Activated T-helper 2 cell treated with anti-CD3 and anti-CD28 coated beads, Interferon-gamma antibody, Interleukin-2, Interleukin-4, amounts not matched to agents 10 μg/mL and 5 μg/mL and 100 μg/mL, durations not matched to agents 14 hours and 24 hours and 36 hours (primary cell): Measurements from ENCODE around the gene FARP1. TPM values are rescaled to one million over a fixed set of nuclear protein-coding genes. Genes with fewer than 3 reads are reported as not detected.
"Not testable (repeated sequence)": the region's sequence is repeated elsewhere in the genome, so short reads cannot be mapped to it uniquely, and the experiment has no call there.

Source experiments
- DNase-seq: peaks from one replicate; pipeline ENCODE4 v3.0.0; 2021; ENCODE audit warnings: low spot score
- H3K27ac Mint-ChIP-seq: one replicate; pipeline ENCODE4 v1.8.0; 2021; ENCODE audit warnings: mixed read lengths
- H3K27me3 Mint-ChIP-seq: one replicate; pipeline ENCODE4 v1.8.0; 2021; ENCODE audit warnings: low read depth, mixed read lengths
- H3K36me3 Mint-ChIP-seq: one replicate; pipeline ENCODE4 v1.8.0; 2021; ENCODE audit warnings: low read depth, mixed read lengths
- H3K4me1 Mint-ChIP-seq: one replicate; pipeline ENCODE4 v1.8.0; 2021; ENCODE audit warnings: low read depth, mixed read lengths
- H3K4me3 Mint-ChIP-seq: one replicate; pipeline ENCODE4 v1.8.0; 2021; ENCODE audit warnings: low read depth, mild to moderate bottlenecking, moderate library complexity, mixed read lengths
- H3K9me3 Mint-ChIP-seq: one replicate; pipeline ENCODE4 v1.8.0; 2021; ENCODE audit warnings: mixed read lengths
- intact Hi-C: fragments of 100-400 bp; cut with micrococcal nuclease; formaldehyde crosslinking; loops from one replicate; pipeline ENCODE4 v1.15.1; 2023
- total RNA-seq: library from RNA; stranded (reverse); gene quantifications from 2 replicates; pipeline ENCODE4 v1.2.3, GENCODE V29; 2022

Gene FARP1
- total RNA-seq, 1 donor from 2014 or later, result 0.89 TPM

- H3K27me3 Mint-ChIP-seq, result no peaks in the 10 kb centered on the region
- no peak for DNase-seq
- H3K9me3 Mint-ChIP-seq, result no peaks in the 10 kb centered on the region
- no peak overlapping the region for H3K4me3 Mint-ChIP-seq
- H3K4me1 Mint-ChIP-seq, result no peaks in the 10 kb centered on the region
- no peak overlapping the region for H3K27ac Mint-ChIP-seq
- intact Hi-C loops, result no loop called here
- H3K36me3 Mint-ChIP-seq, result no peaks in the 10 kb centered on the region
Measured at GRCh38 chr13:98364179-98364578, 221.3 kb downstream of the FARP1 start.

GRCh38 chr13:98364647-98365046, 221.8 kb downstream of the FARP1 start:
- Mint-ChIP-seq H3K27ac (no peak overlapping the region), H3K4me1 (no peaks in the 10 kb centered on the region), H3K9me3 (no peaks in the 10 kb centered on the region), H3K4me3 (no peak overlapping the region), H3K36me3 (no peaks in the 10 kb centered on the region), H3K27me3 (no peaks in the 10 kb centered on the region)
- intact Hi-C loops, result no loop called here
- no peak for DNase-seq

- Mint-ChIP-seq H3K27me3 (no peaks in the 10 kb centered on the region), H3K9me3 (no peaks in the 10 kb centered on the region)
Measured at GRCh38 chr13:98365302-98365701, 222.4 kb downstream of the FARP1 start.

GRCh38 chr13:98366010-98366409, 223.1 kb downstream of the FARP1 start:
- no peaks in the 10 kb centered on the region for H3K36me3 Mint-ChIP-seq
- H3K4me1 Mint-ChIP-seq, result no peaks in the 10 kb centered on the region
- H3K4me3 Mint-ChIP-seq, result no peak overlapping the region
- H3K27me3 Mint-ChIP-seq, result no peaks in the 10 kb centered on the region
- no peak overlapping the region for H3K27ac Mint-ChIP-seq
- no peaks in the 10 kb centered on the region for H3K9me3 Mint-ChIP-seq
- DNase-seq, result no peak
- intact Hi-C loops, result no loop called here

More at GRCh38 chr13:98365302-98365701, 222.4 kb downstream of the FARP1 start:
- intact Hi-C loops, result no loop called here
- no peak for DNase-seq
- Mint-ChIP-seq H3K36me3 (no peaks in the 10 kb centered on the region), H3K4me3 (no peak overlapping the region), H3K27ac (no peak overlapping the region), H3K4me1 (no peaks in the 10 kb centered on the region)

- no peak overlapping the region for H3K4me3 Mint-ChIP-seq
- intact Hi-C loops, result no loop called here
- H3K27ac Mint-ChIP-seq, result no peak overlapping the region
- no peak for DNase-seq
- H3K9me3 Mint-ChIP-seq, result no peaks in the 10 kb centered on the region
- no peaks in the 10 kb centered on the region for H3K4me1 Mint-ChIP-seq
- no peaks in the 10 kb centered on the region for H3K27me3 Mint-ChIP-seq
- H3K36me3 Mint-ChIP-seq, result no peaks in the 10 kb centered on the region
Measured at GRCh38 chr13:98366443-98366842, 223.5 kb downstream of the FARP1 start.

GRCh38 chr13:98366959-98367358, 224.1 kb downstream of the FARP1 start:
- H3K9me3 Mint-ChIP-seq, result no peaks in the 10 kb centered on the region
- intact Hi-C loops, result no loop called here
- no peaks in the 10 kb centered on the region for H3K36me3 Mint-ChIP-seq
- no peak overlapping the region for H3K27ac Mint-ChIP-seq
- no peak overlapping the region for H3K4me3 Mint-ChIP-seq
- H3K4me1 Mint-ChIP-seq, result no peaks in the 10 kb centered on the region
- DNase-seq, result no peak
- no peaks in the 10 kb centered on the region for H3K27me3 Mint-ChIP-seq

- no peak overlapping the region for H3K27ac Mint-ChIP-seq
- H3K27me3 Mint-ChIP-seq, result no peaks in the 10 kb centered on the region
- no peaks in the 10 kb centered on the region for H3K4me1 Mint-ChIP-seq
- intact Hi-C loops, result no loop called here
- DNase-seq, result no peak
- no peaks in the 10 kb centered on the region for H3K9me3 Mint-ChIP-seq
- H3K4me3 Mint-ChIP-seq, result no peak overlapping the region
- H3K36me3 Mint-ChIP-seq, result no peaks in the 10 kb centered on the region
Measured at GRCh38 chr13:98368019-98368418, 225.1 kb downstream of the FARP1 start.

- H3K9me3 Mint-ChIP-seq, H3K36me3 Mint-ChIP-seq, H3K4me3 Mint-ChIP-seq, DNase-seq, H3K4me1 Mint-ChIP-seq, intact Hi-C loops, H3K27ac Mint-ChIP-seq, H3K27me3 Mint-ChIP-seq: not testable (repeated sequence)
Measured at GRCh38 chr13:98369520-98369919, 226.6 kb downstream of the FARP1 start.

GRCh38 chr13:98370261-98370660, 227.4 kb downstream of the FARP1 start:
- intact Hi-C loops, result no loop called here

GRCh38 chr13:98370806-98371515, 228.1 kb downstream of the FARP1 start:
- H3K27me3 Mint-ChIP-seq, result no peaks in the 10 kb centered on the region
- no peak overlapping the region for H3K27ac Mint-ChIP-seq
- intact Hi-C loops, result no loop called here
- H3K36me3 Mint-ChIP-seq, result no peaks in the 10 kb centered on the region
- H3K9me3 Mint-ChIP-seq, result peaks cover 5% of the 10 kb centered on the region
- no peak for DNase-seq
- no peaks in the 10 kb centered on the region for H3K4me1 Mint-ChIP-seq
- no peak overlapping the region for H3K4me3 Mint-ChIP-seq

More at GRCh38 chr13:98370261-98370660, 227.4 kb downstream of the FARP1 start:
- no peaks in the 10 kb centered on the region for H3K27me3 Mint-ChIP-seq
- H3K9me3 Mint-ChIP-seq, result peaks cover 5% of the 10 kb centered on the region
- no peaks in the 10 kb centered on the region for H3K36me3 Mint-ChIP-seq
- H3K27ac Mint-ChIP-seq, result no peak overlapping the region
- no peaks in the 10 kb centered on the region for H3K4me1 Mint-ChIP-seq
- DNase-seq, result no peak
- no peak overlapping the region for H3K4me3 Mint-ChIP-seq

- Mint-ChIP-seq H3K4me3 (no peak overlapping the region), H3K9me3 (peaks cover 5% of the 10 kb centered on the region), H3K4me1 (no peaks in the 10 kb centered on the region), H3K27ac (no peak overlapping the region), H3K36me3 (no peaks in the 10 kb centered on the region), H3K27me3 (no peaks in the 10 kb centered on the region)
- DNase-seq, result no peak
- intact Hi-C loops, result no loop called here
Measured at GRCh38 chr13:98371516-98372023, 228.7 kb downstream of the FARP1 start.

GRCh38 chr13:98372876-98373275, 230.0 kb downstream of the FARP1 start:
- Mint-ChIP-seq H3K27ac (no peak overlapping the region), H3K4me1 (no peaks in the 10 kb centered on the region), H3K27me3 (no peaks in the 10 kb centered on the region), H3K9me3 (peaks cover 5% of the 10 kb centered on the region), H3K4me3 (no peak overlapping the region), H3K36me3 (no peaks in the 10 kb centered on the region)
- no peak for DNase-seq
- intact Hi-C loops, result no loop called here

- Mint-ChIP-seq H3K9me3 (peaks cover 5% of the 10 kb centered on the region), H3K27me3 (no peaks in the 10 kb centered on the region), H3K4me1 (no peaks in the 10 kb centered on the region), H3K4me3 (no peak overlapping the region), H3K36me3 (no peaks in the 10 kb centered on the region), H3K27ac (no peak overlapping the region)
- DNase-seq, result no peak
- intact Hi-C loops, result no loop called here
Measured at GRCh38 chr13:98374750-98375149, 231.9 kb downstream of the FARP1 start.
